Dermis lymphatic vessel endothelial cell (primary cell): ENCODE data around the gene OR6Y1. TPM values are rescaled to one million over a fixed set of nuclear protein-coding genes. Genes with fewer than 3 reads are reported as not detected.

Experiments used
- total RNA-seq: library from RNA; depleted of rRNA; stranded (reverse); fragments of >200 nt; gene quantifications from 2 replicates; pipeline ENCODE4 v1.2.1, GENCODE V29; 2014

Gene OR6Y1, protein sequence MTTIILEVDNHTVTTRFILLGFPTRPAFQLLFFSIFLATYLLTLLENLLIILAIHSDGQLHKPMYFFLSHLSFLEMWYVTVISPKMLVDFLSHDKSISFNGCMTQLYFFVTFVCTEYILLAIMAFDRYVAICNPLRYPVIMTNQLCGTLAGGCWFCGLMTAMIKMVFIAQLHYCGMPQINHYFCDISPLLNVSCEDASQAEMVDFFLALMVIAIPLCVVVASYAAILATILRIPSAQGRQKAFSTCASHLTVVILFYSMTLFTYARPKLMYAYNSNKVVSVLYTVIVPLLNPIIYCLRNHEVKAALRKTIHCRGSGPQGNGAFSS
- not detected in 2 replicates for total RNA-seq

DNA sequence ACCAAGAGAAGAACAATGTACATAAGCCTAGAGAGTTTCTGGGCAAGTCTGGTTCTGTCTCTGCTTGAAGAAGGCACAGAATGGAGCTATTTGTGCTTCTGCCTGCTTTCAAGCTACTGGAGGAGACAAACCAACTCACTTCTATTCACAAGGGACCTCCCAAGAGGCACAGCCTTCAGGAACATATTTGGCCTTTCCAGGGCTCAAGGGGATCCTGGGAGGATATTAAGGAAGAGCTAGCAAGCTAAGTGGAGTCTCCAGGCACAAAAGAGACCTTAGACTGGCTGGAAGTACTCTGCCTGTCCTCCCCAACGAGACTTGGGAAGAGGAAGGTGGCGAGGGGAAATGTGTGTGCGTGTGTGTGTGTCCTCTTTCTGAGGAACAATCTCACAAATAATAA is at the start of gene OR6Y1:
Gene OR6Y1 (minus strand): TSS at position 54 of the 400 bp plus-strand sequence. CDS start 6,300 bp downstream, outside the sequence.

DNA sequence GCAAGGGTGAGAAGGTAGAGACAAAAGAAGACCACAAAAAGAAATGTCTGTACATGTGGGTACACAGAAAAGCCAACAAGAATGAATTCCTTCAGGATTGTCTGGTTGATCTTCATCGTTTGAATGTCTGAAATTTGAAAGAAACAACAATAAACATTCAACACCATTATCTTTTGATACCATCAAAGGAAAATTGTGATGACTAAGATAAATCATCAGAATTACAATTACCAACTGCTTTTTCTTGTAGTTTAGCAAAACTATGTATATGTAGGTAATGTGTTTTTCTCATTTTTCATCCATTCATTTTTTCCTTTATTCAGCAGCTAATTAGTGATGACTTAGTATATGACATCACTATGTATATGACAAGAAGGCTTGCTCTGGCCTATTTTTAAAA is 25.5 kb upstream of the OR6Y1 start, which contains the start of gene OR10X1:
Gene OR10X1 (minus strand): TSS at position 167 of the 400 bp plus-strand sequence. CDS start 0 bp downstream, at position 167.

DNA sequence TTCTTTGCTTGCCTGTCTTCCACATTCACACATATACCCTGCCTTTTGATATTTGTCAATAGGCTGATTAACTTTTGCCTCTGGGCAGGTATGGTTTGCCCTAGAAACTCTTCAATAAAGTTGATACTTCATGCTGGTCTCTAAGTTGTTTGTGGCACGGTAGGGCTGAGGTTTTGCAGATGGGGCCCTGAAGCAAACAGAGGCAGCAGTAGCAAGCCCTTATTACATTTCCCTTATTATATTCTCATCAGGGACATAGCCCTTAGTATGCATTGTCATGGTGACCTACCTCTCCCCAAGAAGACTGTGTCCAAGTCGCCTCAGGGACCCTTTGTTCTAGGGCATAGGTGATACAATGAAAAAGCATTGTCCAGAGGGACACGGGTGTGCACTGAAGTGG is 16.3 kb upstream of the OR6Y1 start, which contains the start of gene OR6P1:
Gene OR6P1 (minus strand): TSS at position 101 of the 400 bp plus-strand sequence. CDS start 6,976 bp downstream, outside the sequence.

Other genes starting within 250 kb of the OR6Y1 start
- not detected in 2 replicates for gene CD1B, start 222.9 kb downstream of the OR6Y1 start, total RNA-seq
- not detected in 2 replicates for gene CD1E, start 200.5 kb downstream of the OR6Y1 start, total RNA-seq
- gene OR10T2, start 154.9 kb downstream of the OR6Y1 start, total RNA-seq = not detected in 2 replicates
- not detected in 2 replicates for gene OR10K2, start 128.2 kb downstream of the OR6Y1 start, total RNA-seq
- gene OR10K1, start 92.6 kb downstream of the OR6Y1 start, total RNA-seq = not detected in 2 replicates
- not detected in 2 replicates for gene OR10R2, start 82.2 kb downstream of the OR6Y1 start, total RNA-seq
- not detected in 2 replicates for gene OR6P1, start 16.2 kb upstream of the OR6Y1 start, total RNA-seq
- not detected in 2 replicates for gene OR10X1, start 25.5 kb upstream of the OR6Y1 start, total RNA-seq
- gene OR10Z1, start 50.9 kb upstream of the OR6Y1 start, total RNA-seq = not detected in 2 replicates
- gene SPTA1, start 132.3 kb upstream of the OR6Y1 start, total RNA-seq = 1.7 TPM in 2 replicates
- not detected in 2 replicates for gene OR6K2, start 146.2 kb upstream of the OR6Y1 start, total RNA-seq
- not detected in 2 replicates for gene OR6K3, start 166.3 kb upstream of the OR6Y1 start, total RNA-seq
- gene OR6K6, start 200.3 kb upstream of the OR6Y1 start, total RNA-seq = 0.09 TPM in 1 of 2 replicates, not detected in the other
- not detected in 2 replicates for gene OR6N1, start 217.8 kb upstream of the OR6Y1 start, total RNA-seq
- gene OR6N2, start 226.8 kb upstream of the OR6Y1 start, total RNA-seq = not detected in 2 replicates